ENCODE results near the gene TP53I13.

TP53I13 gene

DNA sequence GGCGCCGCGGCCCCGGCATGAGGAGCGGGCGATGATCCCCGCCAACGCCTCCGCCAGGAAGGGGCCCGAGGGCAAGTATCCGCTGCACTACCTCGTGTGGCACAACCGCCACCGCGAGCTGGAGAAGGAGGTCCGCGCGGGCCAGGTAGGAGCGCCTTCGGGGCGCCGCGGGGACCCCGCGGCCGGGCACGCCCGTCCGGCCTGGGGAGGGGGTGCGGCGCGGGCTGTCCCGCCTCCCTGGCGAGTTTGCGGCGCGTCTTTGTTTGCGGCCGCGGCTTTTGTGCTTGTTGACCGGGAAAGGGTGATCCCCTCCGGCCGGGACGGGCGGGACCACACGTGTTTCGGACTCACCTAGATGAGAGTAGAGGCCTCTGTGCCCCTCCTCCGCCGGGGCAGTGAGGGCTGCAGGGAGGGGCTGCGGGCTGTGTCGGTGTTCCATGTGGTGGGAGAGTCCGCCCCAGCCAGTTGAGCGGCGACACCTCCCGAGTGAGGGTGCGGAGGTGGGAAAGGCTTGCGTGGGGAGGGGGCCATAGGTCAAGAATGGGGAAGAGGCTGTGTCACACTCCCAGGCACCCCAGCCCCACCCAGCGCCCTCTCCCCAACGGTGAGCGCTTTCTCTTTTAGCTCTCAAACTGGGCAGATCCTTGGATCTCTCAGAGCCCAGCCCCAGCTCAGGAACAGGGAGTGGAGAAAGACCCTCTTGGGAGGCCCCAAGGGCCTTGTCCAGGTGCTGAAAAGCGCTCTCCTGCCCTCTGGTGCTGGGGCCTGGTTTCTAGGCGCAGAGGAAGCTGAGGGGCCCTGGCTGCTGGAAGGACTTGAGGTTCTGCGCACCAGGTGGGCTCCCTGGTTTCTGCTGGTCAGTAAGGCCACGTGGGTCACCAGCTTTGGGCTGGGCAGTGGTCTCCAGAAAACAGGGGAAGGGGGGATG lies 25.4 kb downstream of the TP53I13 start:
- TF ChIP-seq, protein P1, sequence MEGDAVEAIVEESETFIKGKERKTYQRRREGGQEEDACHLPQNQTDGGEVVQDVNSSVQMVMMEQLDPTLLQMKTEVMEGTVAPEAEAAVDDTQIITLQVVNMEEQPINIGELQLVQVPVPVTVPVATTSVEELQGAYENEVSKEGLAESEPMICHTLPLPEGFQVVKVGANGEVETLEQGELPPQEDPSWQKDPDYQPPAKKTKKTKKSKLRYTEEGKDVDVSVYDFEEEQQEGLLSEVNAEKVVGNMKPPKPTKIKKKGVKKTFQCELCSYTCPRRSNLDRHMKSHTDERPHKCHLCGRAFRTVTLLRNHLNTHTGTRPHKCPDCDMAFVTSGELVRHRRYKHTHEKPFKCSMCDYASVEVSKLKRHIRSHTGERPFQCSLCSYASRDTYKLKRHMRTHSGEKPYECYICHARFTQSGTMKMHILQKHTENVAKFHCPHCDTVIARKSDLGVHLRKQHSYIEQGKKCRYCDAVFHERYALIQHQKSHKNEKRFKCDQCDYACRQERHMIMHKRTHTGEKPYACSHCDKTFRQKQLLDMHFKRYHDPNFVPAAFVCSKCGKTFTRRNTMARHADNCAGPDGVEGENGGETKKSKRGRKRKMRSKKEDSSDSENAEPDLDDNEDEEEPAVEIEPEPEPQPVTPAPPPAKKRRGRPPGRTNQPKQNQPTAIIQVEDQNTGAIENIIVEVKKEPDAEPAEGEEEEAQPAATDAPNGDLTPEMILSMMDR (conservative IDR thresholded peaks at IDR 0.05): peak; percentile 73
- peak overlapping the region; percentile 98 for H3K27ac ChIP-seq

GRCh38 chr17:29594519-29595090 lies 26.1 kb downstream of the TP53I13 start:
- H3K27ac ChIP-seq: peak overlapping the region; percentile 98
- TF ChIP-seq, protein P1 (conservative IDR thresholded peaks at IDR 0.05): peak; percentile 34

- TF ChIP-seq, protein P1 (conservative IDR thresholded peaks at IDR 0.05): no peak
- H3K27ac ChIP-seq: peak overlapping the region; percentile 98
These were observed 26.8 kb downstream of the TP53I13 start for GRCh38 chr17:29595107-29595942.

GRCh38 chr17:29595943-29596774 lies 27.7 kb downstream of the TP53I13 start:
- TF ChIP-seq, protein P1 (conservative IDR thresholded peaks at IDR 0.05): no peak
- peak overlapping the region; percentile 98 for H3K27ac ChIP-seq

GRCh38 chr17:29596811-29597210 lies 28.3 kb downstream of the TP53I13 start:
- TF ChIP-seq, protein P1 (conservative IDR thresholded peaks at IDR 0.05): no peak
- H3K27ac ChIP-seq: peak overlapping the region; percentile 98; the same call in 1 of the 2 replicates

- TF ChIP-seq, protein P1 (conservative IDR thresholded peaks at IDR 0.05): no peak
- H3K27ac ChIP-seq: peak overlapping the region; percentile 98; the same call in 1 of the 2 replicates
These were observed 29.1 kb downstream of the TP53I13 start for GRCh38 chr17:29597361-29598172.
